BJ (cell line): ENCODE data around the gene CENPB. TPM values are rescaled to one million over a fixed set of nuclear protein-coding genes. Genes with fewer than 3 reads are reported as not detected.

Experiments
- CTCF ChIA-PET: fragments of 350-600 bp; formaldehyde crosslinking; extraction: SDS; loops from one replicate; lab custom pipeline; 2021; ENCODE audit warnings: antibody characterized with exemption, inconsistent platforms; lab: Yijun Ruan, JAX
- POLR2A ChIA-PET: fragments of 300-600 bp; sonication (Branson Sonifier 250); formaldehyde crosslinking; extraction: SDS; loops from one replicate; lab custom pipeline; 2021; ENCODE audit warnings: antibody characterized with exemption; lab: Charles Lee
- DNase-seq: peaks from one replicate; pipeline ENCODE4 v3.0.0-alpha.2; 2011; ENCODE audit warnings: low read depth
- H3K27me3 ChIP-seq: 2 replicates; pipeline ENCODE4 v1.6.0; 2011; ENCODE audit warnings: low read length; ENCODE audit not compliant: control insufficient read depth, insufficient read depth
- H3K36me3 ChIP-seq: 2 replicates; pipeline ENCODE4 v1.5.1; 2011; ENCODE audit warnings: low read length; ENCODE audit not compliant: control insufficient read depth, insufficient read depth
- H3K4me3 ChIP-seq: 2 replicates; pipeline ENCODE4 v1.5.1; 2011; ENCODE audit warnings: low read depth, mild to moderate bottlenecking, control low read depth, low read length
- polyA plus RNA-seq: library from polyadenylated mRNA; depleted of rRNA; stranded (reverse); fragments of >200 nt; gene quantifications from 2 replicates; pipeline ENCODE4 v1.2.3, GENCODE V29; 2011
- TF ChIP-seq, protein P1 (sequence below): IDR thresholded peaks from 2 replicates; pipeline ENCODE4 v1.5.1; 2011; ENCODE audit warnings: low read depth, mild to moderate bottlenecking, control low read depth, inconsistent platforms, low read length, moderate library complexity; ENCODE audit not compliant: insufficient read depth

The CENPB gene
- polyA plus RNA-seq, 1 experiment = 47.5 TPM

DNA sequence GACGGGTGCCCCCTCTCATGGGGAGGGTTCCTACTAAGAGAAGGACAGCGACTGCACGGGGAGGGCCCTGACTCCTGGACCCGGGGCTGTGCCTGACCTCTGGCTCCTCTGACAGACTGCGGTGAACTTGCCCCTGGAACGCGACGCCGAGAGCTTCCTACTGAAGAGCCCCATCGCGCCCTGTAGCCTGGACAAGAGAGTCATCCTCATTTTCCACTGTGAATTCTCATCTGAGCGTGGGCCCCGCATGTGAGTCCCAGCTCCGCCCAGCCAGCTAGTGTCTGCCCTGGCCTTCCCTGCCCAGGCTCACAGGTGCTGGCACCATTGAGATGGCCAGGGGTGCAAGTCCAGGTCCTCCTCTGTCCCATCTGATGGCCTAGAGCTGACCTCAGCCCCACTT is 16.7 kb upstream of the CENPB start:
- H3K36me3 ChIP-seq = peaks cover 43% of the 10 kb centered on the region
- no peaks in the 10 kb centered on the region for H3K27me3 ChIP-seq
- H3K4me3 ChIP-seq = no peak overlapping the region
- TF ChIP-seq, protein P1, sequence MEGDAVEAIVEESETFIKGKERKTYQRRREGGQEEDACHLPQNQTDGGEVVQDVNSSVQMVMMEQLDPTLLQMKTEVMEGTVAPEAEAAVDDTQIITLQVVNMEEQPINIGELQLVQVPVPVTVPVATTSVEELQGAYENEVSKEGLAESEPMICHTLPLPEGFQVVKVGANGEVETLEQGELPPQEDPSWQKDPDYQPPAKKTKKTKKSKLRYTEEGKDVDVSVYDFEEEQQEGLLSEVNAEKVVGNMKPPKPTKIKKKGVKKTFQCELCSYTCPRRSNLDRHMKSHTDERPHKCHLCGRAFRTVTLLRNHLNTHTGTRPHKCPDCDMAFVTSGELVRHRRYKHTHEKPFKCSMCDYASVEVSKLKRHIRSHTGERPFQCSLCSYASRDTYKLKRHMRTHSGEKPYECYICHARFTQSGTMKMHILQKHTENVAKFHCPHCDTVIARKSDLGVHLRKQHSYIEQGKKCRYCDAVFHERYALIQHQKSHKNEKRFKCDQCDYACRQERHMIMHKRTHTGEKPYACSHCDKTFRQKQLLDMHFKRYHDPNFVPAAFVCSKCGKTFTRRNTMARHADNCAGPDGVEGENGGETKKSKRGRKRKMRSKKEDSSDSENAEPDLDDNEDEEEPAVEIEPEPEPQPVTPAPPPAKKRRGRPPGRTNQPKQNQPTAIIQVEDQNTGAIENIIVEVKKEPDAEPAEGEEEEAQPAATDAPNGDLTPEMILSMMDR = no peak
- ChIA-PET POLR2A (no interaction called here), CTCF (interaction anchor here (1.6 kb wide), 1 partner anchor 16 kb away, joined by 6 read pairs; the partner anchor contains the start of gene CENPB)
- no peak for DNase-seq

DNA sequence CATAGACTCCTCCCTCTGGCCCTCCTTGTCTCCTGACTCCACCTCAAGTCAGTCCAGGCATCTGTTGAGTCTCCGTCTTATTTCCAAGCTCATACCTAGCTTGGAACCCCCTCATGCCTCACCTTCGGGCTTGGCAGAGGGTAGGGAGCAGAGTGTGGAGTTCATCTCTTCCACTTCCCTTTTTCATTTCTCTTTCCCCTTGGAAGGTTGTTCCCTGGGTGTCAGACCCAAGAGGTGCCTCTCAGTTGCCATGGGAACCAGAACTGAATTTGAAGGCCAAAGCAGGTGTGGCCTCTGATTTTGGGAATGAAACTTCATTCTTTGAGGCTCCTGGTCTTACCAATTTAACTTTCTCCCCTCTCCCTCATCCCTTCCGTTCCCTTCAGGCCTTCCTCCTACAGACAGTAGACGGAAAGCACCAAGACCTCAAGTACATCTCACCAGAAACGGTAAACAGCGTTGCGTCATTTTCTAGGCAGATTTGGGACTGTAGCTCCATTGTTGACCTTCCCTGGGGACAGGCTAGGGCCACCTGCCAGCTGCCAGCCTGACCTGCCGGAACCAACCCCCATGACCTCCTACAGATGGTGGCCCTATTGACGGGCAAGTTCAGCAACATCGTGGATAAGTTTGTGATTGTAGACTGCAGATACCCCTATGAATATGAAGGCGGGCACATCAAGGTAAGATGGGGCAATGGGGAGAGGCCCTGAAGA is 16.1 kb upstream of the CENPB start:
- CTCF ChIA-PET = interaction anchor here (0.6 to 1.6 kb wide), 2 partner anchors 13 to 16 kb away, joined by 3 to 6 read pairs; partner anchors contain the start of gene CENPB
- Histone ChIP-seq H3K27me3 (no peaks in the 10 kb centered on the region), H3K4me3 (no peak overlapping the region), H3K36me3 (peaks cover 45% of the 10 kb centered on the region)
- POLR2A ChIA-PET = no interaction called here
- no peak for DNase-seq
- TF ChIP-seq, protein P1 = no peak

DNA sequence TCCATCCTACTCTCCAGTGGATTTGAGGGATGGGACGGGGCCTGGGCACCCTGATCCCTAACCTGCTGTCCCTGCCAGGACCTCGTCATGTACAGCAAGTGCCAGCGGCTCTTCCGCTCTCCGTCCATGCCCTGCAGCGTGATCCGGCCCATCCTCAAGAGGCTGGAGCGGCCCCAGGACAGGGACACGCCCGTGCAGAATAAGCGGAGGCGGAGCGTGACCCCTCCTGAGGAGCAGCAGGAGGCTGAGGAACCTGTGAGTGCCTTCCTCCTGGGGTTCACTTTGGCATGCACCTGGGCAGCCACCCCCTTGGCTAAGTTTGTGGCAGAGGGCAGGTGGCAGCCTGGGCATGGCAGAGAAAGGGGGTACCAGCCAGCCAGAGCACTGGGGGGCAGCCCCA is 15.3 kb upstream of the CENPB start:
- no peak for DNase-seq
- TF ChIP-seq, protein P1 = no peak
- H3K4me3 ChIP-seq = no peak overlapping the region
- CTCF ChIA-PET = interaction anchor here (1.1 kb wide), 1 partner anchor 15 kb away, joined by 3 read pairs; the partner anchor contains the start of gene CENPB
- POLR2A ChIA-PET = no interaction called here
- H3K36me3 ChIP-seq = peaks cover 47% of the 10 kb centered on the region
- no peaks in the 10 kb centered on the region for H3K27me3 ChIP-seq

DNA sequence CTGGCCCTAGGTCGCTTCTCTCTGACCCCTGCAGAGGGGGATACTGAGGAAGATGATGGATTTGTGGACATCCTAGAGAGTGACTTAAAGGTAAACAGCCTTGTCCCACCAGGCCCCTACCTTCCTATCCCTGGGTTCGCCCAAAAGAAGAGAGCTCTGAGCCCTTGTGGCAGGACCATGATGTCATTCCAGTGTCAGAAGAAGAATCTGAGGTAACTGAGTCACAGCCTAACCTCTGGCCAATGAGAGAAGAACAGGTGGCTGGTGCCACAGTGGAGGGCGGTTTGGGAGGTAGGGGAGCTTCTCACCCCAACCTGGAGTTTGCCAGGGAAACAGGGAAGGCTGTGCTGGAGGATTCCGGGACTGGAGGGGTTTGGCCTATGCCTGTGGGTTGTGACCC is 14.8 kb upstream of the CENPB start:
- Histone ChIP-seq H3K36me3 (peaks cover 47% of the 10 kb centered on the region), H3K4me3 (no peak overlapping the region), H3K27me3 (no peaks in the 10 kb centered on the region)
- DNase-seq = no peak
- TF ChIP-seq, protein P1 = no peak
- ChIA-PET CTCF (interaction anchor here (1.1 to 2.7 kb wide), 2 partner anchors 15 to 18 kb away, joined by 3 to 12 read pairs; partner anchors contain the start of gene CENPB), POLR2A (interaction anchor here (0.5 kb wide), 1 partner anchor 8 kb away, joined by 3 read pairs; no protein-coding TSS in a partner anchor)

DNA sequence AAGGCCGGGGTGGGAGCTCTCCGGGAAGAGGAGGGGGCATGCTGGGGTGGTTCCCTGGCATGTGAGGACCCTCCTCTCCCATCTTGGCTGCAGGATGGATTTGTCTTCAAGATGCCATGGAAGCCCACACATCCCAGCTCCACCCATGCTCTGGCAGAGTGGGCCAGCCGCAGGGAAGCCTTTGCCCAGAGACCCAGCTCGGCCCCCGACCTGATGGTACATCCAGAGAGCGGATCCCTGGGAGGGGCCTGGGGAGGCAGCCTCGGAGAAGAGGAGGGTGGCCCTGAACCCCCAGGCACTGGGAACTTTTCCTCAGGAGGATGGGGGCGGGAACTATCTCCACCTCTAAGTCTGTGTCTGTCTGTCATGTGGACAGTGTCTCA is 14.3 kb upstream of the CENPB start:
- no peak for DNase-seq
- Histone ChIP-seq H3K27me3 (no peaks in the 10 kb centered on the region), H3K36me3 (peaks cover 45% of the 10 kb centered on the region), H3K4me3 (no peak overlapping the region)
- TF ChIP-seq, protein P1 = no peak
- POLR2A ChIA-PET = interaction anchor here (0.5 kb wide), 1 partner anchor 9 kb away, joined by 3 read pairs; no protein-coding TSS in a partner anchor
- CTCF ChIA-PET = interaction anchor here (2.7 kb wide), 1 partner anchor 18 kb away, joined by 12 read pairs; no protein-coding TSS in a partner anchor
